ENCODE data around the gene LRRC8B. TPM values are rescaled to one million over a fixed set of nuclear protein-coding genes. Genes with fewer than 3 reads are reported as not detected.

Gene LRRC8B
- total RNA-seq, 1 donor from 2014 or later, result 3.6 TPM

DNA sequence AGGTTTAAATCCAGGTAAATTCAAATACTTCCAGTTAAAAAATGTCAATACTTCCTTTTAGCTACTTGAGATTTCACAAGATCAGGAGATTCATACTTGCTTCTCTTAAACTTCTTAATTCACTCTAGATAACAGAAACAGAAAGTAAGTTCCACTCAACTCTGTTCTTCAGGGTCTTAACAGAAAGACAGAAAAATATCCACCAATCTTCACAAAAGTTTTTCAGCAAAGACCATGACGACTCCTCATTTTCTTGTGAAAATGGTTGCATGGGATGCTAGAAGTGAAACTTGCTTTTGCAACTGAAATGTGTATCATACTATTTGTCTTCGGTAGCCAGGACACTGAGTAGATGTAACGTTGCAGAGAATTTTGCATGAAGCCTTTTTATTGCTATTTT lies 96.0 kb downstream of the LRRC8B start:
- Histone ChIP-seq H3K4me1 (peaks cover 34% of the 10 kb centered on the region), H3K4me3 (no peak overlapping the region), H3K27me3 (ENCODE audit: low read depth) (no peaks in the 10 kb centered on the region), H3K27ac (replicated peaks) (no peak overlapping the region), H3K9me3 (replicated peaks) (peaks cover 4% of the 10 kb centered on the region), H3K36me3 (no peaks in the 10 kb centered on the region)
- no peak for DNase-seq
- TF ChIP-seq, protein P1, sequence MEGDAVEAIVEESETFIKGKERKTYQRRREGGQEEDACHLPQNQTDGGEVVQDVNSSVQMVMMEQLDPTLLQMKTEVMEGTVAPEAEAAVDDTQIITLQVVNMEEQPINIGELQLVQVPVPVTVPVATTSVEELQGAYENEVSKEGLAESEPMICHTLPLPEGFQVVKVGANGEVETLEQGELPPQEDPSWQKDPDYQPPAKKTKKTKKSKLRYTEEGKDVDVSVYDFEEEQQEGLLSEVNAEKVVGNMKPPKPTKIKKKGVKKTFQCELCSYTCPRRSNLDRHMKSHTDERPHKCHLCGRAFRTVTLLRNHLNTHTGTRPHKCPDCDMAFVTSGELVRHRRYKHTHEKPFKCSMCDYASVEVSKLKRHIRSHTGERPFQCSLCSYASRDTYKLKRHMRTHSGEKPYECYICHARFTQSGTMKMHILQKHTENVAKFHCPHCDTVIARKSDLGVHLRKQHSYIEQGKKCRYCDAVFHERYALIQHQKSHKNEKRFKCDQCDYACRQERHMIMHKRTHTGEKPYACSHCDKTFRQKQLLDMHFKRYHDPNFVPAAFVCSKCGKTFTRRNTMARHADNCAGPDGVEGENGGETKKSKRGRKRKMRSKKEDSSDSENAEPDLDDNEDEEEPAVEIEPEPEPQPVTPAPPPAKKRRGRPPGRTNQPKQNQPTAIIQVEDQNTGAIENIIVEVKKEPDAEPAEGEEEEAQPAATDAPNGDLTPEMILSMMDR (IDR thresholded peaks at IDR 0.05; ENCODE audit: borderline replicate concordance), result no peak
- intact Hi-C loops (cut with micrococcal nuclease), result no loop called here

DNA sequence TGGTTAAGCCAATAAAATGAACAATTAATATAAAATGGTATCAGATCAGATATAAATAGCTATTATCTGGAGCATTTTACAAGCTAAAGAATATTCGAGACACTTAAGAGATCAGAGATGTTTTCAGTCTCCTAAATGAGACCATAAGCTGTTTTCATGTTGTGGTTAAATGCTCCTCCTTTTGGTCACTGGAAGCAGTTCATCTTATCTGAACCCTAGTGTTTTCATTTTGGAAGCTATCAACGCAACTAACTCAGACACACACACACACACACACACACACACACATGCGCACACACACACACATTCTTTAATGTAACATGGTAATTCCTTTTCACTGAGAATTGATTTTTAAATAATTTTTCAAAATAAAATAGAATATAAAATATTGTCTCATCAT lies 98.3 kb downstream of the LRRC8B start:
- Histone ChIP-seq H3K4me1 (peaks cover 20% of the 10 kb centered on the region), H3K9me3 (replicated peaks) (peaks cover 1% of the 10 kb centered on the region), H3K27me3 (ENCODE audit: low read depth) (no peaks in the 10 kb centered on the region), H3K4me3 (no peak overlapping the region), H3K36me3 (no peaks in the 10 kb centered on the region), H3K27ac (replicated peaks) (no peak overlapping the region)
- DNase-seq, result no peak
- intact Hi-C loops (cut with micrococcal nuclease), result no loop called here
- TF ChIP-seq, protein P1 (IDR thresholded peaks at IDR 0.05; ENCODE audit: borderline replicate concordance), result no peak

DNA sequence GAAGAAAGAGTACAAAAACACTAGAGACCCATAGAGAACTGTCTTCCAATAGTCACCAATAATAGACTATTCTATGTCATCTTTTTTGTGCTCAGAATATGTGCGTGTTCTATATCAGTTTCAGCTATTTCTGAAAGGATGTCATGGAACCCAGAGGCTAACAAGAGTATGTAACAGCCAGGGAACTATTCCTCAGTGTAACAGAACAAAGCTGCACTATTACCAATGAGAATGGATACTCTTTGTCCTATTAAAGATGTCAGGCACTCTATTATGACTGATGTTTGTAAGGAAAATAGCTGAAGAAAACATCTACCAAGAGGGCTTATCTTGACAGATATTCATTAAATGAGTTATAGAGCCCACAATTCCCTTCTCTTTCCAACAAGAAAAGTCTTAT lies 99.7 kb downstream of the LRRC8B start:
- Histone ChIP-seq H3K36me3 (no peaks in the 10 kb centered on the region), H3K4me1 (peaks cover 22% of the 10 kb centered on the region), H3K27me3 (ENCODE audit: low read depth) (no peaks in the 10 kb centered on the region), H3K9me3 (replicated peaks) (no peaks in the 10 kb centered on the region), H3K27ac (replicated peaks) (peak overlapping the region; percentile 38), H3K4me3 (no peak overlapping the region)
- intact Hi-C loops (cut with micrococcal nuclease), result no loop called here
- no peak for DNase-seq
- TF ChIP-seq, protein P1 (IDR thresholded peaks at IDR 0.05; ENCODE audit: borderline replicate concordance), result no peak

DNA sequence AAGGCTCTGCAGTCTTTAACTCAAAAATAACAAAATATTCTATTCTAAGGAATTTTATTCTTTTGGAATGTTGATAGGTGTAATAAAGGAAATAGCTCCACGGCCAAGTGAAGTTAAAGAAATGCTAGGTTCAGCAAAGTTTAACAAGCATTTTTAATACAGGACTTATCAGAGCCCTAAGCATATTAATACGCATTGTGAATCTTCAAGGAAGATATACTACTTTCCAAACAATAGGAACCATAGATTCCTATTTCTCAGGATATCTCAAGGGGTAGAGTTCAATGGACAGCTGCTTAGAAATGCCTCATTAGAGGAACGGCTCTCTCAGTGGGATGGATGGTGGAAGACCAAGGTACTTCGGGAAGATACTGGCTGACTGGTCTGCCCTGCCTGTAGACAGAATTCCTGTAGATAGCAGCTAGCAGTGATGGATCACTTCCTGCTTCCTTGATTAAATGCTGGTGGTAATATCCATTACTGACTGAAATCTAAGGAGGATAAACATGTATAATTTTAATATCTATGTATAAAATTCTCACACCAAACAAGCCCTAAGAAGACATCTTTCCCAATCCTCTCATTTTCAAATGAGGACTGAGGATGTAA lies 100.2 kb downstream of the LRRC8B start:
- intact Hi-C loops (cut with micrococcal nuclease), result no loop called here
- H3K27ac ChIP-seq (replicated peaks), result peak overlapping the region; percentile 38

DNA sequence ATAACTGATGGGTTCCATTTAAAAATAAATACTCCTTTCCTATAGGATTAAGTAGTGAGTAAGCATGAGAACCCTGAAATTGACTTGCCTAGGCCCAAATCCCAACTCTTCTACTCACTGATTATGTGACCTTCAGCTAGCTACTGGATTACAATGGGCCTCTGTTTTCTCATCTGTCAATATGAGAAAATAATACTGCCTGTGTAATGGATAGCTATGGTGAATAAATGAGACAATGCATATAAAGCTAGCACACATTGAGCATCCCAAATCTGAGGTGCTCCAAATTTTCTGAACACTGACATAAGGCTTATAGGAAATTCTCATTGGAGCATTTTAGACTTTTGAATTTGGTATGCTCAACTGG lies 103.0 kb downstream of the LRRC8B start:
- intact Hi-C loops (cut with micrococcal nuclease), result no loop called here
- no peaks in the 10 kb centered on the region for H3K9me3 ChIP-seq (replicated peaks)
- no peaks in the 10 kb centered on the region for H3K27me3 ChIP-seq (ENCODE audit: low read depth)
- no peaks in the 10 kb centered on the region for H3K36me3 ChIP-seq
- peaks cover 55% of the 10 kb centered on the region for H3K4me1 ChIP-seq
- TF ChIP-seq, protein P1 (IDR thresholded peaks at IDR 0.05; ENCODE audit: borderline replicate concordance), result no peak
- H3K27ac ChIP-seq (replicated peaks), result no peak overlapping the region
- H3K4me3 ChIP-seq, result no peak overlapping the region
- DNase-seq, result no peak

More for the DNA sequence above, 100.2 kb downstream of the LRRC8B start:
- H3K27me3 ChIP-seq (ENCODE audit: low read depth), result no peaks in the 10 kb centered on the region
- H3K36me3 ChIP-seq, result no peaks in the 10 kb centered on the region
- TF ChIP-seq, protein P1 (IDR thresholded peaks at IDR 0.05; ENCODE audit: borderline replicate concordance), result no peak
- DNase-seq, result no peak
- no peak overlapping the region for H3K4me3 ChIP-seq
- peaks cover 27% of the 10 kb centered on the region for H3K4me1 ChIP-seq
- no peaks in the 10 kb centered on the region for H3K9me3 ChIP-seq (replicated peaks)
